LoVo (cell line): ENCODE measurements around the gene UBR3.

ENCODE experiments used
- DNase-seq: peaks from one replicate; pipeline ENCODE4 v3.0.0-alpha.2; 2016; ENCODE audit warnings: low spot score

Gene UBR3

DNA sequence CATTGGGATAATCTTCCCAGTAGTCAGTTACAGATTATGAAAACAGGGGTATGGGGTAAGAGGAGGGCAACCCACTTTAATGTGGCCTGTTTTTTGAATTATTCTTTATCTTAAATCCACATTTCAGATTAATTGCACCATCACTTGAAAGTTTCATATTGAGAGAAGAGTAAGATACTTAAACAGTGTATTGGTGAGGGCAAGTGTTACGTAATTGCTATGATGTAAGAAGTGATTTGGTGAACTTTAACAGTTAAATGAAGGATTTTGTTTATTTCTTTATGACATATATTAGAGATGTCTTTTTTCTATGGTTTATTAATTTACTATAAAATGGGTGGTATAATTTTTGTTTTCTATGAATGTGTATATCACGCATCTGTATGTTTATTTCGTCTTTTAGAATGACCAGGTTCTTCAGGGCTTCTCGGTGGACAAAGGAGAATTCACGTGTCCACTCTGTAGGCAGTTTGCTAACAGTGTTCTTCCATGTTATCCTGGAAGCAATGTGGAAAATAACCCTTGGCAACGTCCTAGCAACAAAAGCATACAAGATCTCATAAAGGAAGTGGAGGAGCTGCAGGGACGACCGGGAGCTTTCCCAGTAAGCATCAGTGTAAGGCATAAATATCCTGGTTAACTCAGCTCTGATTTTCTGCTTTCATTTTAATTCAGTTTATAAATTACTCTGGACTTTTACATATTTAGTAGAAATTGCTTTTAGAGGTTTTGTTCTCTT, 179.5 kb downstream of the UBR3 start:
- DNase-seq: no peak

- no peak for DNase-seq
These were observed 182.0 kb downstream of the UBR3 start for GRCh38 chr2:170009209-170009608.

DNA sequence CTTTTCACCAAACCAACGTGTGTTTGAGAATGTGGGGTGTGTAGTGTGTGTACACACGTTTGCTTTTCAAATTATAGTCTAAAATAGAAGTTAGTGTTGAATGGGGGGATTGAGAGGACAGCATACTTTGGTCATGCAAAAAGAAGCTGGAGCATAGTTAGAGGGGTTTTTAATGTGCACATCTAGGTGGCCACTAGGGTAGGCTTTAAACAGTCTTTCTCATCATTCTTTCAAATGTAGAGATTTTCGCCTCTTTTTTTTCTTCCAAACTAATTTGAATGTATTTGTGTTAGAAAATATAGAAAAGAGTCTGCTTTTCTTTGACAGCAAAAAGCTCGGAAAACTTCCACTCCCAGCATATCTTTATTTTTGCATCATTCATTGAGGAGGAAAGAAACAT, 185.5 kb downstream of the UBR3 start:
- no peak for DNase-seq

DNA sequence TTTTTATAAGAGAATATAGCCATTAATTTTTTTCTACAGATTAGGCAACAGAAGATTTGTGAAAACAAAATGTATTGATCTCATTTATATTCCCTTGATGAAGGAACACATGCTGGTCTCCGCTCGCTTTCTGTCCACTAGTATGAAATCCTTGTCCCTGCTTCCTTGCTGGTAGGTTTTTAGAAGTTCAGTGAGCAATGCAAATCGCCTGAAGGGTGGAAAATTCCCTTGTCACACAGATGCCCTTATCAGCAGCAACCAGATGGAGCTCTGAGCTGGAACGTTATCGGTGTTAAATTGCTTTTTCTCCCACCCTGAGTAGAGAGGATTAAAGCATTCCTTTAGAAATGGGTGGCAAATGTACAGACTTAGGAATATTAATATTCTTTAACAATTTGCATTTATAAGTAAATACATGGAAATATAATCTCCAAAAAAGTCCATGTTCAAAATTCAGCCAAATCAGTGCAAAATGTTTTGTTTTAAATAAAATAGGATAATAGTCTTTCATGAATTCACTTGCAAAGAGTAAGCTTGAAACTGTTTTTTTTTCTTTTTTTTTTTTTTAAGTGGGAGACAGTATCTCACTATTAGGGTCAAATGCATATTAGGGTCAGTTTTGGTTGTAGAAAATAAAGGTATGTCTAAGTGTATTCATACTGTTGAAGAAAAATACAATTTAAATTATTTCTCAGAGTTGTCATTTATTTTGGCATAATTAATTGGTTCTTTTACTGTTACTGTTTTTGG, 186.7 kb downstream of the UBR3 start:
- DNase-seq: no peak

- no peak for DNase-seq
These were observed 187.5 kb downstream of the UBR3 start for GRCh38 chr2:170014769-170015168.

DNA sequence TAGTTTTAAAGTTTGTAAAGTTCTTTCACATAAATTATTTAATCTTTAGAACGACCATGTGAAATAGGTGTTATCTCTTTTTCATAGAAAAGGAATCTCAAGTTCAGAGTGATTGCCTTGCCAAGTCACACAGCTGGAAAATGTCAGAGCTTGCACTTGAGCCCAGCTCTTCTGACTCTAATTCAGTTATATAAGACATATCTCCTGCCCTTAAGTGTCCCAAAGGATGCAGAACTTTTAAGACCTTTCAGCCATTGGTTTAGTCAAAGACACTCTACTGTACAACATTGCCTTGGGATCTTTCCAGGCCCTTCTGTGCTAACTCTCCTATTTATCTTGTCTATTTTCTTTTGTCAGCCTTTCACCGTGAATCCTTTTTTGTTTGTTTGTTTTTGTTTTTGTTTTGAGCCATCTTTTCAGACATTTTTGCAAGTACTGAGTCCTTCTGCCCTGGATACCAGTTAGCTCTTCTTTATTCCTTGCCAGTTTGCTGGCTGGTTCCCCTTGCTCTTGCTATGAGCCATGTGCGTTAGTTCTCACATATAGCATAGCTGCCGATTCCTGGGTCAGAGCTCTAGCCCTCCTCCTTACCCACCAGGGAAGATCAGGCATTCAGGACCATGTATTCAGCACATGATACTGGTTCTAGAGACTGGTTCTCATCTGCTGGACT, 190.7 kb downstream of the UBR3 start:
- no peak for DNase-seq

DNA sequence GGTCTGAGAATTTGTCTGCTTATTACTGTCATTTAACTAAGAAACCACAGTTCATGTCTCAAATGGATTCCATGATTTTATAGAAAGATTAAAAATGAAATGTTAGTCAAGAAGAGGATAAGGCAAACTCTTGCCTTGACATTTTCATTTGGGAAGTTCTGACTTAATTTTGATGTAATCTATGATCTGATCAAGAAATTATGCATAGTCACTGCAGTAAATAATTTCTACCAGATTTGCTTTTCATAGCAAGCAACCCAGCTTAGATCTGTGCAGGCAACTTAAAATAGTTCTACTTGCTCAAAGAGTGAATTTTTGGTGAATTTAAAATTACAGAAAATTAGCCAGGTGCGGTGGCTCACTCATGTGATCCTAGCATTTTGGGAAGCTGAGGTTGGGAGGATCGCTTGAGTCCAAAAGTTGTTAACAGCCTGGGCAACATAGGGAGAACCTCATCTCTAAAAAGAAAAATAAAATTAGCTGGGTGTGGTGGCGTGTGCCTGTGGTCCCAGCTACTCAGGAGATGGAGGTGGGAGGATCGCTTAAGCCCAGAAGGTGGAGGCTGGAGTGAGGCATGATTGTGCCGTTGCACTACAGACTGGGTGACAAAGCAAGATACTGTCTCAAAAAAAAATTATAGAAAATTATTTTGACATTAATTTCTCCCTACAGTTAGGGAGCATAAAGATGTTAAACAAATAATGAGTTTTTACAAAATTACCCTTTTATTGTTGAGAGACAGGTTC, 192.0 kb downstream of the UBR3 start:
- no peak for DNase-seq

- no peak for DNase-seq
These were observed 193.5 kb downstream of the UBR3 start for GRCh38 chr2:170020777-170021176.

DNA sequence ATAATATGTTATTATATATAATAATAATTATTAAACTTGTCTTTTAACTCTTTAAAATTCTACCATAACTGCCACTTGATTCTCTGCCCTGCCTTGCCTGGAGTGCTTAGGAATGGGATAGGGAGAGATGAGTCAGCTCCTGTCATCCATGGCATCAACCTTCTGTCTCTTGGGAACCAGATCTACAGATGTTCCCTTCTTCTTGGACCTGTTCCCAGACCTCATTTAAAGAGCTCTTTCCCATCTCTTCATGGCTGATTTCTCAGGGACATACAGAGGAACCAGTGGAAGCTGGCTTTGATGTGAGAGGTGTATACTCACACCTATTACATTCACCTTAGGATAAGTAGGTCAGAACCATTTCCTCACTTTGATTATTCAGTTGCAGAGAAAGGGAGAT, 195.4 kb downstream of the UBR3 start:
- no peak for DNase-seq

GRCh38 chr2:170024721-170025120, 197.5 kb downstream of the UBR3 start:
- no peak for DNase-seq

- no peak for DNase-seq
These were observed 198.0 kb downstream of the UBR3 start for GRCh38 chr2:170025223-170025622.

DNA sequence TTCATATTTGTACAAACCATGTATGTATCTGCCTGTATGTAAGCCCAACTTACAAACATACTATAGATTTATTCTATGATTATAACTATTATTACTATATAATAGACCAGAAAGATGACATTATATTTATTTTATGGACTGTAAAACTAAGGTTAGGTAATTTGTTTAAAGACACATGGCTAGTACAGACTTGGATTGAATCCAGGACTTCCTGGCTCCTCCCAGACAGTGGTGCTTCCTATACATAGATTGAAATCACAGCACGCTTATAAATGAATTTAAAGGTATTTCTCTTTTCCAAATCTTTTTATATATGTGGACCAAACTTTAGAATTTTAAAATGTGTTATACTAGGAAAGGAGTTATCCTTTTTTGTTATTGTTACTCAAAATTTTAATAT, 199.1 kb downstream of the UBR3 start:
- DNase-seq: no peak

- DNase-seq: no peak
These were observed 202.3 kb downstream of the UBR3 start for GRCh38 chr2:170029551-170029950.

GRCh38 chr2:170030040-170030439, 202.8 kb downstream of the UBR3 start:
- DNase-seq: no peak

DNA sequence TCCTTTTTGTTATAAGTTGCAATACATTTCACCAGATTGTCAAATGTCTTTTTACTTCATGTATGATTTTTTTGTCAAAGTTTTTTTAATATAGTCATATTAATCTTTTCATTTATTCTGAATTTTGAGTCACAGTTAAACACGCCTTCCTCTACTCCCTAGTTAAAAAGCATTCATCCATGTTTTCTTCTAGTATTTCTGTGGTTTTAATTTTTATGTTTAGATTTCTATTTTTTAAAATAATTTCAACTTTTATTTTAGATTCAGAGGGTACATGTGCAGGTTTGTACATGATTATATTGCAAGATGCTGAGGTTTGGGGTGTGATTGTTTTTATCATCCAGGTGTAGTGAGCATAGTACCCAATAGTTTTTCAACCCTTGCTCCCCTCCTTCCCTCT, 204.0 kb downstream of the UBR3 start:
- no peak for DNase-seq

GRCh38 chr2:170034596-170034995, 207.3 kb downstream of the UBR3 start:
- no peak for DNase-seq

DNA sequence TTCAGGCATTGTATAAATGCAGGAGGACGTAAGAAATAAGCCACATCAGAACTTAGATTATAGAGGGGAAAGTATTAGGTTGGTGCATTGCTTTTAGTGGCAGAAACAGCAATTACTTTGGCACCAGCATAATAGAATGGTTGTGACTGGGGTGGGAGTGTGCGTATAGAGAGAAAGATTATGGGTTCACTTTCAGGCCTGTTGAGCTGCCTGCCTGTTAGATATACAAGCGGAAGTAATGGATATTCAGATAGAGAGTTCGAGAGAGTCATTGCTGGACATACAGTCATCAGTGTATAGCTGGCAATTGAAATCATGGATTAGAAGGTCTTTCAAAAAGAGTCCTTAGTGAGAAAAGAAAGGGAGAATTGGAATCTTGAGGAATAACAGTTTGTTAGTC, 211.5 kb downstream of the UBR3 start:
- DNase-seq: no peak

DNA sequence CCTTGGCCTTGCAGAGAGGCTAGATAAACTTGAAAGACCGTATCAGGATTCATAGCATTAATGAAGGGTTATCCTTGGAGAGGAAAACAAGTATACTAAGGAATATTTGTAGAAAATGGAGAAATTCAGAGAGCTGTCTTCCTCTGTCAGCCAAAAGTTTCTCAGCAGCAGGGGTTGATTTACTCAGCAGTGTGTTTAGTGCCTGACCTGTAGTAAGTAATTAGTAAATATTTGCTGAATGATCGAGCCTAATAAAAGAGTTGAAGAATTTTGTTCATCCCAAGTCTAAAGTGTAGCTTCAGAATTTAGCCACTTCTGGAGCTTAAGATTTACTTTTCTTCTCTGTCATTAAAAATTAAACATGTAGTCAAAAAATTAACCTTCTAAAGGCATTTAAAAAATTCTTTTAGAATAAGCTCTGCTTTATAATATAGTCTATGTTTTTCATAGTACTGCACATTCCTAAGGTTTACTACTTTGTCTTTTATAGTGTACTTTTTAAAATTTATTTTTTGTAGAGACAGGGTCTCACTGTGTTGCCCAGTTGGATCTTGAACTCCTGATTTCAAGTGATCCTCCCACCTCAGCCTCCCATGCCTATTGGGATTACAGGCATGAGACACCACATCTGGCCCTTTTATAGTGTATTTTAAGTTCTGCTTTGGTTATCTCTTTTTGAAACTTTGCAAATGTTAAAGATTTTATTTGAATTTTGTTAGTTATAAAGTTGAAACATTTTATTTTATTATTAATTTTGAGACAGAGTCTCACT, 212.3 kb downstream of the UBR3 start:
- DNase-seq: no peak

DNA sequence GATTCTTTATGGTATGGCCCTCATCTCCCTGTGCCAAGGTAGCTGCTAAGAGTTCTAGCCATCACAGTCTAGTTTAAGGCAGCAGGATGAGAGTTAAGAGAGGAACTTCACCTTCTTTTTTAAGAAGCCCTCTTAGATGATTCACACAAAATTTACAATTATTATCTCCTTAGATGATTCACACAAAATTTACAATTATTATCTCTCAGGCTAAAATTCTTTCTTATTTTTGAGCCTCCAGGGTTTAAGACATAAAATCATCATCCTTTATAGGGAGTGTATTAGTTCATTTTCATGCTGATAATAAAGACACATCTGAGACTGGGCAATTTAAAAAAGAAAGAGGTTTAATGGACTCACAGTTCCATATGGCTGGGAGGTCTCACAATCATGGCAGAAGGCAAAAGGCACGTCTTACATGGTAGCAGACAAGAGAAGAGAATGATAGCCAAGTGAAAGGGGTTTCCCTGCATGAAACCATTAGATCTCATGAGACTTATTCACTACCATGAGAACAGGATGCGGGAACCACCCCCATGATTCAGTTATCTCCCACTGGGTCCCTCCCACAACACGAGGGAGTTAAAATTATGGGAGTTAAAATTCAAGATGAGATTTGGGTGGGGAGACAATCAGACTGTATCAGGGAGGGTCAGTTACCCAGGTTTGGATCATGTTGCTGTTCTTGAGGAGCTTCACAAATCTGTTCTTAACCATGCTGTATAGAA, 217.7 kb downstream of the UBR3 start:
- no peak for DNase-seq

- no peak for DNase-seq
These were observed 220.2 kb downstream of the UBR3 start for GRCh38 chr2:170047331-170048065.
